Measurements from ENCODE around the gene MFSD11. TPM values are rescaled to one million over a fixed set of nuclear protein-coding genes. Genes with fewer than 3 reads are reported as not detected.

MFSD11 gene
- total RNA-seq, 1 donor from 2014 or later = 39.7 TPM

DNA sequence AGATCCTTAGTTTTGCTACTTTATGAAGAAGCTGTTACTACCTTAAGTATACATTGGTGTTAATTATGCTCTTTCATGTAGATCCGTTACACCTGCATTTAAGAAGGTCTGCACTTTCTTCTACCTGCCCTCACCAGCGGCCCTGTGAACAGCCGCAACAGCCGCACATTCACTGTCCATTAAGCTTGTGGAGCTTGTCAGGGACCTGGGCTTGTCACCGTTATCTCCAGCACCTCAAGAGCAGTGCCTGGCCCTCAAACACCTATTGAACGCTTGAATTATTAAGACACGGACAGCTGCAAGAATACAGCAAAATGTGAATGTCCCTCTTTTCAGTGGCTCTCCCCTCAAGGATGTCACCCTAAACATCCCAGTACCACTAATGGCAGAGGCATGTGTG is 24.2 kb upstream of the MFSD11 start:
- peaks cover 28% of the 10 kb centered on the region for H3K36me3 Mint-ChIP-seq
- H3K27me3 Mint-ChIP-seq (ENCODE audit: low read depth) = no peaks in the 10 kb centered on the region
- TF ChIP-seq, protein P1, sequence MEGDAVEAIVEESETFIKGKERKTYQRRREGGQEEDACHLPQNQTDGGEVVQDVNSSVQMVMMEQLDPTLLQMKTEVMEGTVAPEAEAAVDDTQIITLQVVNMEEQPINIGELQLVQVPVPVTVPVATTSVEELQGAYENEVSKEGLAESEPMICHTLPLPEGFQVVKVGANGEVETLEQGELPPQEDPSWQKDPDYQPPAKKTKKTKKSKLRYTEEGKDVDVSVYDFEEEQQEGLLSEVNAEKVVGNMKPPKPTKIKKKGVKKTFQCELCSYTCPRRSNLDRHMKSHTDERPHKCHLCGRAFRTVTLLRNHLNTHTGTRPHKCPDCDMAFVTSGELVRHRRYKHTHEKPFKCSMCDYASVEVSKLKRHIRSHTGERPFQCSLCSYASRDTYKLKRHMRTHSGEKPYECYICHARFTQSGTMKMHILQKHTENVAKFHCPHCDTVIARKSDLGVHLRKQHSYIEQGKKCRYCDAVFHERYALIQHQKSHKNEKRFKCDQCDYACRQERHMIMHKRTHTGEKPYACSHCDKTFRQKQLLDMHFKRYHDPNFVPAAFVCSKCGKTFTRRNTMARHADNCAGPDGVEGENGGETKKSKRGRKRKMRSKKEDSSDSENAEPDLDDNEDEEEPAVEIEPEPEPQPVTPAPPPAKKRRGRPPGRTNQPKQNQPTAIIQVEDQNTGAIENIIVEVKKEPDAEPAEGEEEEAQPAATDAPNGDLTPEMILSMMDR (IDR thresholded peaks at IDR 0.05; ENCODE audit: unreplicated experiment) = no peak
- H3K27ac Mint-ChIP-seq = no peak overlapping the region
- no peak for DNase-seq (ENCODE audit: low spot score in 2 of 2, unreplicated experiment in 2 of 2)
- H3K4me3 Mint-ChIP-seq = no peak overlapping the region
- H3K4me1 Mint-ChIP-seq = peaks cover 21% of the 10 kb centered on the region
- no peaks in the 10 kb centered on the region for H3K9me3 Mint-ChIP-seq

DNA sequence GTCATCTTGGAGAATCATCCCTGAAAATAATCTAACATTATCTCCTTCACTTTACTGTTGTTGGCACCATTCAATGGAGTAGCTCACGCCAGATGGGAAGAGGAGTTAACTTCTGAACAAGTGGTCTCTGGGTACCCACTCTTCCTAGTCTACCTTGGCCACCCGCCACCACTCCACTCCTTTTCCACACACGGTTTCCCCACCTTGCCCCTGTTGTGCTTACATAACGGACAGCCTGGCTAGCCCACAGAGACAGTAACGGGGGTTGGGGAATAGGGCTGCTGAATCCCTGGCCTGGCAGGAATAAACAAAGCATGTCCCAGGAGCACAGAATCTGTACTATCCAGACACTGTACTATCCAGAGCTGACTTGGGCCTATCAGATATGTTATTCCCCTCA is 23.6 kb upstream of the MFSD11 start:
- DNase-seq (ENCODE audit: low spot score in 2 of 2, unreplicated experiment in 2 of 2) = no peak
- H3K9me3 Mint-ChIP-seq = no peaks in the 10 kb centered on the region
- H3K4me1 Mint-ChIP-seq = peaks cover 15% of the 10 kb centered on the region
- TF ChIP-seq, protein P1 (IDR thresholded peaks at IDR 0.05; ENCODE audit: unreplicated experiment) = no peak
- H3K4me3 Mint-ChIP-seq = no peak overlapping the region
- H3K36me3 Mint-ChIP-seq = peaks cover 31% of the 10 kb centered on the region
- no peak overlapping the region for H3K27ac Mint-ChIP-seq
- no peaks in the 10 kb centered on the region for H3K27me3 Mint-ChIP-seq (ENCODE audit: low read depth)

DNA sequence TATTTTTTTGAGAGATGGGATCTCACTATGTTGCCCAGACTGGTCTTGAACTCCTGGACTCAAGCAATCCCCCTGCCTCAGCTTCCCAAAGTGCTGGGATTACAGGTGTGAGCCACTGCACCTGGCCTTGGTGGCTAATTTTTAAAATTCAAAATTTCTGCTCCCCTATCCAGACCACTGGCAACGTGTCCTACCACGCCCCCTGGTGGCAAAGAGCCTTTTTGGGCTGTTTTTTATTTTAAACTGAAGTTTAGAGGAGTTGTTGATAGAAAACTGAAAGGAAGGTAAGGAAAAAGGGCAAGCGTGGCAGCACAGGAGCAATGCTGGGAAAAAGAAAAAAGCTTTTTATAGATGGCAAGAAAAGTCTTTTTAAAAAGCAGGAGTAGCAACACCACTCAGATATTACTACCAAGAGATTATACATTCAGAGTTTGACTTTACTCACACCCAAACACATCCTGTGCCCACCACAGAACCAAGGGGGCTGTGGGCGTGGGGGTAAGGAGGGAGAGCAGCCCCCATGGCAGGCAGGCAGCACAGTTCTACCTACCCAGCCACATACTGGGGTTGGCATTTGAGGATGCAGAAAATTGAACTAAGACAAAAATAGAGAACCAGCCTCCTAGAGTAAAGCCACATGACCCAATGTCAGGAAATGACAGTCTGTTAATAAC is 23.0 kb upstream of the MFSD11 start:
- Mint-ChIP-seq H3K4me1 (peaks cover 9% of the 10 kb centered on the region), H3K27me3 (ENCODE audit: low read depth) (no peaks in the 10 kb centered on the region), H3K36me3 (peaks cover 32% of the 10 kb centered on the region), H3K4me3 (no peak overlapping the region), H3K27ac (no peak overlapping the region), H3K9me3 (no peaks in the 10 kb centered on the region)
- DNase-seq (ENCODE audit: low spot score in 2 of 2, unreplicated experiment in 2 of 2) = peak; percentile 66 to 87
- TF ChIP-seq, protein P1 (IDR thresholded peaks at IDR 0.05; ENCODE audit: unreplicated experiment) = peak; percentile 88

DNA sequence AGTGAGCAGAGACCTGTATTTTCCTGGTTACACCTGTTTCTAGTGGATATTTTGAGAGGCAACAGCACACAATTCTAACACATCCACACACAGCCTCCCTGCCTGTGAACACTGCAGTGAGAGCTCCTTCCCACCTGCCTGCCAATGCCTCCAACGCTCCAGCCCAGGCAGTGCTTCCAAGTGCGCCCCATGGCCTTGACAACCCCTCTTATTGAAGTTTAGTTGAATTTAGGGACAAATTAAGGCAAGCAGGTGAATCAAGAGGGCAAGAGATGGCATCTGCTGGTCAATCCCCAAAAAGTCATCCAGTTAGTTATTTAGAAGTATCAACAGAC is 22.5 kb upstream of the MFSD11 start:
- H3K36me3 Mint-ChIP-seq = peaks cover 35% of the 10 kb centered on the region
- TF ChIP-seq, protein P1 (IDR thresholded peaks at IDR 0.05; ENCODE audit: unreplicated experiment) = no peak
- H3K4me3 Mint-ChIP-seq = no peak overlapping the region
- no peak for DNase-seq (ENCODE audit: low spot score in 2 of 2, unreplicated experiment in 2 of 2)
- no peak overlapping the region for H3K27ac Mint-ChIP-seq
- H3K4me1 Mint-ChIP-seq = peaks cover 7% of the 10 kb centered on the region
- no peaks in the 10 kb centered on the region for H3K9me3 Mint-ChIP-seq
- H3K27me3 Mint-ChIP-seq (ENCODE audit: low read depth) = no peaks in the 10 kb centered on the region

DNA sequence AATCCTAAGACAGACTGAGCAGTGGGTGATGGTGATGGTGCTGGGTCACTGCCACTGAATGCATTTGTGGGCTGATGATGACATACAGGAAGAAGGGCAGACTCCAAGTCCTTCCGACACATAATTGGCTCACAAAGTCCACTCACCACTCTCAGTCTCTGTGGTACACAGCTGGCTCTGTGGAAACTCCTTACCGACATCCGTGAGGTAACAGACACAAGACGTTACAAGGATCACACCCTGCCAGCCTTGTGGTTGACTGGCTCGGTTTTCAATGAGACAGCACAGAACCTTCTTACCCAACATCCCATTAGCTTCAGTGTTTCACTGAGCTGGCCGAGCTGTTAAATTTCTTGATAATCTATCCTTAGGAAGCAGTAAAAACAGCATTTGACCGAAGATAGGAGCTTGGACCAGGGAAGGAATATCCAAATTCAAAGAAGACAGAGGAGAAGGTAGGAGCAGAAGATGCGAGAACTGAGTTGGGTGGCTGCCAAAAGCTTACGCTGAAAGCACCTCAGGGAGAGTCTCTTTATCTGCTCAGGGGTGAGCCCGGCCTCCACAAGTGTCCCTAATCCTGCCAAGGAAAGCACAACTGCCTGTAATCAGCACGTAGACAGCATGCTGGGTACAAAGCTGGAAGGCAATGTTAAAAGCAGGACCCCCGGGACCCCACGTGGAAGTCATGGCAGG is 21.6 kb upstream of the MFSD11 start:
- TF ChIP-seq, protein P1 (IDR thresholded peaks at IDR 0.05; ENCODE audit: unreplicated experiment) = no peak
- no peaks in the 10 kb centered on the region for H3K9me3 Mint-ChIP-seq
- H3K36me3 Mint-ChIP-seq = peaks cover 40% of the 10 kb centered on the region
- H3K4me3 Mint-ChIP-seq = no peak overlapping the region
- H3K4me1 Mint-ChIP-seq = peaks cover 4% of the 10 kb centered on the region
- peak overlapping the region; percentile 9 for H3K27ac Mint-ChIP-seq
- no peaks in the 10 kb centered on the region for H3K27me3 Mint-ChIP-seq (ENCODE audit: low read depth)
- DNase-seq (ENCODE audit: low spot score in 2 of 2, unreplicated experiment in 2 of 2) = no peak

Measured in mesothelial cell of epicardium (in vitro differentiated cells).